Hematopoietic multipotent progenitor cell treated with erythropoietin and hydrocortisone succinate and interleukin-3 and kit ligand, for 6 days (in vitro differentiated cells): ENCODE measurements around the gene PGRMC1.
A peak's percentile ranks its signal among the peaks of the same experiment; 100 is the strongest.
"Not testable (repeated sequence)": the region's sequence is repeated elsewhere in the genome, so short reads cannot be mapped to it uniquely, and the experiment has no call there.

Experiments
- DNase-seq: peaks from one replicate; pipeline ENCODE4 v3.0.0-alpha.2; 2015

The PGRMC1 gene

DNA sequence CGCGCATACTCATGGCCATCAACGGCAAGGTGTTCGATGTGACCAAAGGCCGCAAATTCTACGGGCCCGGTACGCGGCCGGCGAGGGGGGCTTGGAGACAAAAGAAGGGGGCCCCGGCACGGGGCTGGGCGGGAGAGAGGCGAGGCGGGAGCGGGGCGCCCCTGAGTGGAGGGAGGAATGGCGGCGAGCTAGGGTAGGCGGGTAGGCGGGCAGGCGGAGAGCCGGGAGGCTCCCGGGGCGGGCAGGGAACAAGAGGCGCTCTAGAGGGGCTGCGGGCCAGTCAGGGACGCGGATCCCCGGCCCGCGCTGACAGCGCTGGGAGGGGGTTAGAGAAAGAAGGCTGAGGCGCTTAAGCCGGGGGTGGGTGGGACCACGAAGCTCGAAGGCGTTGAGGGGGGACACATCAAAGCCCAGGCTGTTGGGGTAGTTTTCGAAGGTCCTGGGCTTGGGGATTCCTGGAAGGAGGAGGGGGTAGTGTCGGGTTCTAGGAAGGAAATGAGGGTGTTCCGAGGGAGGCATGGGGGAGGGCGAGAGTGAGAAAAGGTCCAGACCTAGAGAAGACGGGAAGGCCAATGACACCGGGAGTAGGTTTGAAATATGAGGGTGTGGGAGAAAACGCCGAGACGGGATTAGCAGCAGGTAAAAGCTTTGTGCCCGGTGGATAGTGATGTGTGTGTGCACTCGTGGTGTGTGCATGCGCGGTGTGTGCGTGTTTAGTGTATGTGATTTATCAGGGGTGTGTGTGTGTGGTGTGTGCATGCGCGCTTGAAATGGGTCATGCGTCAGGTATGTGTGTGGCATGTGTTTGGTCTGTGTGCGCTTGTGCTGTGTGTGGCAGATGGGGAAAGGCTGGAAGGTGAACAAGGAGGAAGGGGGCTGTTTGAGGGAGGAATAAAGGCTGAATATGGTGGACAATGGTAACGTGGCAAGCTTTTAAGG is 807 bp downstream of the PGRMC1 start:
- DNase-seq: peak; percentile 38

DNA sequence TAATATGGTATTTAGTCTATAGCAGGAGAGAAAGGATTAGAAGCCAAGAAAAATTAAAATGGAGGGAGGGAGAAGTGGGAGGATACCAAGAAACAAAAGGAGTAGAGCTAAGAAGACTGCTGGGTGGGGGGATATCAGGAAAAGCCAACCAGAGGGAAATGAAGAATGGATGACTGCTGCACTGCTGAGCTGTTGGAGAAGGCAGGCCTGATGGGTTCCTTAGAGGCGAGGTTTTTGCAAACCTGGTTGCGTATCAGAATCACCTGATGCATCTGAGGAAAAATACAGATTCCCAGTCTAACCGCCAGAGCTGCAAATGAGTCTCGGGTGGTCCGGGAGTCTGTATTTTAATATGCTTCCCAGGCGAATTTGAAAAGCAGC is 1.5 kb downstream of the PGRMC1 start:
- DNase-seq: no peak

DNA sequence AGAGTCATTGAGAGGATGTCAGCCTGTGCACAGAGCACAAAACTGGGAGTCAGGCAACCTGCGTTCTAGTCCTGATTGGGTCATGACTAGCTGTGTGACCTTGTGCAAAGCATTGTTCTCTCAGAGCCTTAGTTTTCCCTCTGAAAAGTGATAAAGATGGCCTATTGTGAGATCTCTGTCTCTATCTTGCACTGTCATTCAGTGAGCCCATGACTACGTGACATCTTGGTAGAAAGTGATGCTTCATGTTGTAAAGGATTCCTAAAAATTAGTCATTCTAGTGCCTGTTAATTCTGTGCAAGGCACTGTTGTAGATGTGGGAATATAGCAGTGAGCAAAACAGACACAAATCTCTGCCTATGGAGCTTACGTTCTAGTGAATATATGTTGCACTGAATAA is 2.5 kb downstream of the PGRMC1 start:
- DNase-seq: peak; percentile 3

DNA sequence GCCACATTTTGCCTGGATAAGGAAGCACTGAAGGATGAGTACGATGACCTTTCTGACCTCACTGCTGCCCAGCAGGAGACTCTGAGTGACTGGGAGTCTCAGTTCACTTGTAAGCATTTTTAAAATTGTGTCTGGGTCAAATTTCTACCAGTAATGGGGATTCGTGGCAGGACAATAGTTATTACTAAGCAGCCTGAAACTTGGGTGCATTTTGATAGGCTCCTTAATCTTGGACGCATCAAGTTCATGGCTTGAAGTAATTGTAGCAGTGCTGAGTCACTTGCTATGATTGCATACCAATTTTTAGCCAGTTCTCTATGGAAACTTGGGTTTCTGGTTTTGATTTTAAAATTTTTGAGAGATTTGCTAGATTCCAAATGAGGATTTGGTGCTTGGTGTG is 4.3 kb downstream of the PGRMC1 start:
- DNase-seq: no peak

DNA sequence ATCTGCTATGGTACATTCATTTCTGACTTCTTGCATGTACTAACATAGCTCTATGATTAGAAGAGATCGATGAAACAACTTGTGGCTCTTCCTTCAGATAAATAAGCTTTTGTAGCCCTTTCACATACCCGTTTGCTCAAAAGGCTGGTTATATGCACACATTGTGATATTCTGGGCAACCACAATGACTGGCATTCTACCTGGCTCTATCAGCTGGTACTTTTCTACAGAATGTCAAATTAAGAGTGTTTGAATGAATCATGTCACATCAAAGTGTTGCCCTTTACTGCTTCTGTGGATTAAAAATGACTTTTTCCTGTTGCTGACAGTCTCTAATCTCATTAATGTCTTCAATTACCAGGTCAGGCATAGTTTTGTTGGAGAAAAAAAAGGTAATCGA is 11.6 kb downstream of the PGRMC1 start:
- DNase-seq: no peak

DNA sequence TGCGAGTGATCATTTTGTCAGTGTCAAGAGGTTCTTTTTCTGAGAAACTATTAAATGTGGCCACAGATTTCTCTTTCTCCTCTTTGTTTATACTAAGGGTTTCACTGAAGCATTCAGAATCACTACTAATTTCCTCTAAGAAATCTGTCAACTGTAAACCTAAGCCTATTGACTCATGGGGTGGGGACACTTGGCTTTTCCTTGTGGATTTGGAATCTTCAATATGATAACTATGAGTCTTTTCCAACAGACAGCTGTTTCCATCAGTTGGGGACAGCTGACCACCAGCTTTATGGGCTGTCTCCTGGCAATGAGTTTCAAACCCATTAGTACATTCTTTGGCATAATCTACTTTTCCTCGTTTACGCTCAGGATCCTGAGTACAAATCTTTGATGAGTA is 13.8 kb downstream of the PGRMC1 start:
- DNase-seq: no peak

DNA sequence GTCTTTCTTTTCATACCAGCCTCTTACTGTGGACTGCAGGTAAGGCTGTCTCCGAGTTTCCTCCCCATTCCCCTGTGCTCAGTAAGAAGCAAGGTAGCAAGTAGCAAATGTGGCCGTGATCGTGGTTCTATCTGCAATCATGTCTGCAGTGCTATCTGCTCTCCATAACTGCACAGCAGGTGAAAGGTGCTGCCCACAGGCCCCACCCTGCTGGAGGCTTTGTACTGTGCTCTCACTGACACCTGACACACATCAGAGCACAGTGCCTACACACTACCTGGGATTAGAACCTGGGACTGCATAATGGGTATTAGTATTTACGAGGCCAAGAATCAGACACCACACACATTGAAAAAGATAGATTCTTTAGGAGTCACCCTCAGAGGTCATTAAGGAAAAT is 15.3 kb downstream of the PGRMC1 start:
- no peak for DNase-seq

DNA sequence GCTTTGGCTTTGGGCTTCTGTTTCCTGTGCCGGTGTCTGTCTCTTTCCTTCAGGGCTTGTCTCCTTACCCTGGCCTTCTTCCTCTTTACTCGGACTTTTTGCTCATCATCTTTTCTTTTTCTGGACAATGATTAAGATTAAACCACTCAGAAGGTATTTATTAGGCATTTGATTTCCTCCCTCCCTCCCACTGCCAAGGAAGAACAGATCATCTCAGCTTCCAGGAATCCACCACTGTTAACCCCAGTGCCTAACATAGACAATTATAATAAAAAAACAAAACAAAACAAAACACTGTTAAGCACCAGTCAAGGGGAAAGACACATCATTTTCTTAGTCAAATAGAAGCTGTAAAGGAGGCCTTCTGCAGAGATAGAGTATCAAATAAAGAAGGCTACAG is 16.6 kb downstream of the PGRMC1 start:
- DNase-seq: no peak

DNA sequence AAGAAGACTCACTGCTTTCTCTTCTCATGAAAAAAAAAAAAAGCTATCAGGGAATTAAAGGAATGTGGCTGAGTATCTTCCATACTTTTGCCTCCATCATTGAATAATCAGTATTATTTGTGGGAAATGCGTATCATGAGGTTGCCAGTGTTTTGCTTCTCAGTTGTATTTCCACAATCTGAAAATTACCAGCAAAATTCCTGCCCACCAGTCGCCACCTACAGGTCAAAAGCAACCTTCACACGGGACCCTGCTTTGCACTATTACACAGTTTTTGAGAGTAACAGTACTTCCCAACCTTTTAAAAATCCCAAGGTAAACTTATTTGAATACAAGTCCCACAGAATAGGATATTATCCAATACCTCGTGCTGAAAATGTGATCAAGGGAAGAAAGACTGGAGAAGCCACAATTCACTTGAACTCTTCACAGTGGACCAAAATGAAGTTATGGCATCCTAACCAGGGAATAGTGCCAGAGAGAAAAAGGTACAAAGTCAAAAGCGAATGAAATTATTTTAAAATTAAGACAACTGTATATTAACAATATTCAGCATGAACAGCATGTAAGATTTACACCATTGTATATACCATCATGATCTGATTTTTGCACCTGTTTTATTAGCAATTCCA is 30.4 kb downstream of the PGRMC1 start:
- DNase-seq: peak; percentile 47

DNA sequence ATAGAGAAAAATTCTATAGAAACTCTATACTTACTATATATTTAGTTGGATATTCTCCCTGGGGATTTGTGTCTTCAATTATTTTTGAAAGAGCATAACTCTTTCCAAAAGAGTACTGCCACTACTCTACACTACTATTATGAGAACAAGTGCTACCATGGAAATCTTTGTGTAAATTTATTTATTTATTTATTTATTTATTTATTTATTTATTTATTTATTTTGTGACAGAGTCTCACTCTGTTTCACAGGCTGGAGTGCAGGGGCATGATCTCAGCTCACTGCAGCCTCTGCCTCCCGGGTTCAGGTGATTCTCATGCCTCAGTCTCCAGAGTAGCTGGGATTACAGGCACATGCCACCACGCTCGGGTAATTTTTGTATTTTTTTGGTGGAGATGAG is 31.0 kb downstream of the PGRMC1 start:
- DNase-seq: not testable (repeated sequence)

DNA sequence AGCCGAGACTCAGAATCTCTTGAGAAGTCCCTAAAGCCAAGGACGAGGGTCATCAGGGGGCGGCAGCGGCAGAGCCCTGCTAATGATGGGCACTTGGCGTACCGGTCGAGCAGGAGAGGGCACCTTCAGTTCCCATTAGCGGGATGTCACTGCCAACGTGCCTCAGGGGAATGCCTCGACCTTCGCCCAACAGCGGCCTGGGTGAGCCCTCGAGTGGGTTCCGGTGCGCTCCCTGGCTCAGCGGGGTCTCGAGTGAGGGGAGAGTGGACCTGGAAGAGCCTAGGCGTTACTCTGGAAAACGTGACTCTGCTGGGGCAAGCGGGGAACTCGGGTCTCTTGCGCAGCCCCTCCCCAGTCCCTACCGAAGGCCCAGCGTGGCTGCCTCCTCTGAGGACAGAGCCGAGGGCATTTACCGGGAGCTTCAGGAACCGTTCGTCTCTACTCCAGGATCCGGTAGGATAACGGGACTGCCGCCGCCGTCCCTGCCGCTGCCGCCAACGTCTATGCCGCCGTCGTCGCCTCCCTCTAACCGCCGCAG is 36.9 kb downstream of the PGRMC1 start:
- DNase-seq: no peak

DNA sequence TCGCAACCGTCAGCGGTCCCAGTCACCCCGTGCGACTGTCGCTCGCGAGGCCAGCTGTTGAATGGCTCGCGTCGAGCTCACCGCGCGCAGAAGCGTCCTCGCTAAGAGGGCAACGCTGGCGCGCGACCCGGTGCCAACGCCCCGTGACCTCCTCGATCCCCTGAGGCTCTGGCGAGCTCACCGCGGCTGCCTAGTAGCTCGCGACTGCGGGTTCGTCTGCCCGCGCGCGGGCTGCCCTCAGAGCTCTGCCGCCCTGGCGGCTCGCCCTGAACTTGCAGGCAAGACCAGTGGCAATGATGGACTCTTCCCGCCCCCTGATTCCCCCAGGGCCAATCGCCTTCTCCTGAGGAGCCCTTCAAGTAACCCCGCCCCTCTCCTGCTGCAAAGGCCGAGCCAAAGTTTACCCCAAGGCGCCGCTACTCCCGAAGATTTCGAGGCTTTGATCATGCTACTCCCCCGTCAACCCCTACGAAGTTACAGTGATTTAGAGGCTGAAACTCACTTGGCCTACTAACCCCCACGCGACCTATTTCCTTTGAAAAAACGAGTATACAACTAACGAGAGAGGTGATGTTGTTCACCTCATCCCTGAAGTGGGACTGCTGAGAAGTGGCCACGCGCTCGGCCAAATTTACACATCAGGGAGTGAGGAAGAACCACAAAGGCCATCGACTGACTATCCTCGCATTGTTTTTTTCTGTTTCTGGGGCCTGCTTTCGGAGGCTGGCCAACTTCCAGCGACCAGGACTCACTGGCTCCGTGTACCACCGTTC is 37.5 kb downstream of the PGRMC1 start:
- peak; percentile 85 for DNase-seq

DNA sequence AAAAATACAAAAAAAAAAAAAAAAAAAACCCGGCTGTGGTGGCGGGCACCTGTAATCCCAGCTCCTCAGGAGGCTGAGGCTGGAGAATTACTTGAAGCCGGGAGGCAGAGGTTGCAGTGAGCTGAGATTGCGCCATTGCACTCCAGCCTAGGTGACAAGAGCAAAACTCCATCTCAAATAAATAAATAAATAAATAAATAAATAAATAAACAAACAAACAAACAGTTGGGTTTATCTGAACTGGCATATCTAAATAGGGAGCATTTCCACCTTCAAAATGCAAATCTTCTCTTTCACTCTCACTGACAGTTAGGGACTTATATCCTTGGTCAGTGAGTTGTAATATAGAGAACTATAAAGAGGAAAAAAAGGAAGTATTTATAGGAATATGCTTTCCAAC is 46.3 kb downstream of the PGRMC1 start:
- not testable (repeated sequence) for DNase-seq

DNA sequence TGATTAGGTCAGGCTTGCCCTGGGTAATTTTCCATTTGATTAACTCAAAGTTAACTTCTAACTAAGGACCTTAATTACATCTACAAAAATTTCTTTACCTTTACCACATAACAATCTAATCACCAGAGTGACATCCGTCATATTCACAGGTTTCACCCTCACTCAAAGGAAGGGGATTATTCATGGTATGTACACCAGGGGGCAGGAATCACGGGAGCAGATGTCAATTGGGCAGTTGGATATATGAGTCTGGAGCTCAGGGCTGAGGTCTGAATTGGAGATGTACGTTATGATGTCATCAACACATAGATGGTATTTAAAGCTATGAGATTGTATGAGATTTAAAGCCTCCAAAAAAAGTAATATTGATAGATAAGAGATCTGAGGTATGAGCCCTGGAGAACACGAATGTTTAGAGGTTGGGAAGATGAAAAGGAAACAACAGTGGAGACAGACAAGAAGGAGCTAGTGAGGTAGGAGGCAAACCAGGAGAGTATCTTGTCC is 52.9 kb downstream of the PGRMC1 start:
- no peak for DNase-seq

DNA sequence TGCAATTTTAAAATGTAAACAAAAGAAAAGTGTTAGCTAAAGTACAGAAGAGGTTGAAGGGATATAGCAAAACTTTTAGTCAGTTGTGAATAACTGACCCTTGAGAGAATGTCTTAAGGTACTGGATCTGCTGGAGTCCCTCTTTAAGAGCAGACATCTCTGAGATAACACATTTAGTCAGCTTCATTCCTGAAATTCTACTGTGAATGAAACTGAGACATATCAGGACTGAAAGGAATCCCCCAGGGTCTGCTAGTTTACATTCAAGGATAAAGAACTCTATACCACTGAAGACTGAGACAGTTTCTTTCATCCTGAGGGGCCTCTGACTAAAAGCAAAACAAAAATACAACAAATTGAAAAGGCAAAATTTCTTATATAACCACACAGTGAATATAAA is 54.4 kb downstream of the PGRMC1 start:
- no peak for DNase-seq

DNA sequence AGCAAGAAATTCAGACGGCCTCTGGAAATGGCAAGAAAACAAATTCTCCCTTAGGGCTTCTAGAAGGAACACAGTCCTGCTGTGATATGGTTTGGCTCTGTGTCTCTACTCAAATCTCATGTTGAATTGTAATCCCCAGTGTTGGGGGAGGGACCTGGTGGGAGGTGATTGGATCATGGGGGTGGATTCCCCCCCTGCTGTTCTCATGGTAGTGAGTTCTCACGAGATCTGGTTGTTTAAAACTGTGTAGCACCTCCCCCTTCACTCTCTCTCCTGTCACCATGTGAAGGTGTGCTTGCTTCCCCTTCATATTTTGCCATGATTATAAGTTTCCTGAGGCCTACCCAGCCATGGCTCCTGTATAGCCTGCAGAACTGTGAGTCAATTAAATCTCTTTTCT is 55.2 kb downstream of the PGRMC1 start:
- DNase-seq: not testable (repeated sequence)

DNA sequence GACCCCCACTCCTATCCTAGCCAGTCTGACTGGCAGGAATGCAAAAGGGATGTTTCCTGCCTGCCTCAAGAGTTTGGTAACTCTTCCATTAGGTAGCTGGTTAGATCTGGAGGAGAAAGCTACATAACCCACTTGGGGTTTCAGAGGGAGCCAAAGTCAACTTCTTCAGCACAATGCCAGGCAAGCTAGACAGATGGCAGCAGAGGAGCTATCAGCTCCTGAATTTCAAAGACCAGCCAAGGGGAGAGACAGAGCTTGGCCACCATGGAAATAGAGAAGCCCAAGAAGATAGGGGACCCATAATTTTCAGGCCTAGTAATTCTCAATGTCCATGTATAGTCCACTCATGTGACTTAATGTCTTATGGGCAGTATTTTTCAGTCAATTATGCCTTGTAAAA is 56.4 kb downstream of the PGRMC1 start:
- DNase-seq: peak; percentile 8
